GM18867 (cell line): ENCODE measurements around the gene NPAS4.
"Not testable (repeated sequence)": the region's sequence is repeated elsewhere in the genome, so short reads cannot be mapped to it uniquely, and the experiment has no call there.

Experiments
- ATAC-seq: cut with Tn5 transposase; IDR thresholded peaks from one replicate; pipeline ENCODE4 v1.9.1; 2021; ENCODE audit warnings: mild to moderate bottlenecking, moderate library complexity; ENCODE audit not compliant: unreplicated experiment

The NPAS4 gene

GRCh38 chr11:66454247-66454646, 33.4 kb downstream of the NPAS4 start:
- no peak for ATAC-seq

GRCh38 chr11:66454828-66455227, 34.0 kb downstream of the NPAS4 start:
- no peak for ATAC-seq

- ATAC-seq: no peak
Measured at GRCh38 chr11:66457826-66458225, 37.0 kb downstream of the NPAS4 start.

- no peak for ATAC-seq
Measured at GRCh38 chr11:66459138-66459778, 38.4 kb downstream of the NPAS4 start.

GRCh38 chr11:66462010-66462409, 41.2 kb downstream of the NPAS4 start:
- no peak for ATAC-seq

- ATAC-seq: no peak
Measured at GRCh38 chr11:66462911-66463310, 42.1 kb downstream of the NPAS4 start.

GRCh38 chr11:66464116-66464515, 43.3 kb downstream of the NPAS4 start:
- not testable (repeated sequence) for ATAC-seq

- ATAC-seq: no peak
Measured at GRCh38 chr11:66464916-66465315, 44.1 kb downstream of the NPAS4 start.

- ATAC-seq: no peak
Measured at GRCh38 chr11:66465373-66466224, 44.8 kb downstream of the NPAS4 start.

GRCh38 chr11:66466225-66467033, 45.6 kb downstream of the NPAS4 start, which contains the start of gene PELI3:
PELI3 (plus strand) TSS chr11:66466905; CDS start chr11:66468129, 1,224 bp downstream.
- peak; percentile 82 for ATAC-seq

GRCh38 chr11:66467034-66467659, 46.3 kb downstream of the NPAS4 start:
- peak; percentile 36 for ATAC-seq

- no peak for ATAC-seq
Measured at GRCh38 chr11:66467756-66468155, 46.9 kb downstream of the NPAS4 start.

- ATAC-seq: no peak
Measured at GRCh38 chr11:66468691-66469090, 47.9 kb downstream of the NPAS4 start.

GRCh38 chr11:66469441-66469840, 48.6 kb downstream of the NPAS4 start:
- ATAC-seq: no peak

- no peak for ATAC-seq
Measured at GRCh38 chr11:66470015-66470414, 49.2 kb downstream of the NPAS4 start.

GRCh38 chr11:66471142-66471541, 50.3 kb downstream of the NPAS4 start:
- ATAC-seq: no peak

- ATAC-seq: no peak
Measured at GRCh38 chr11:66472054-66472453, 51.2 kb downstream of the NPAS4 start.

GRCh38 chr11:66473167-66473566, 52.3 kb downstream of the NPAS4 start:
- no peak for ATAC-seq

- no peak for ATAC-seq
Measured at GRCh38 chr11:66473608-66474515, 53.0 kb downstream of the NPAS4 start.
